Smooth muscle cell (in vitro differentiated cells): ENCODE data around the gene VSTM2B. TPM values are rescaled to one million over a fixed set of nuclear protein-coding genes. Genes with fewer than 3 reads are reported as not detected.

Source experiments
- DNase-seq: peaks from one replicate; lab custom pipeline; 2025; ENCODE audit not compliant: unreplicated experiment; lab: John Stamatoyannopoulos, UW
- H2AFZ ChIP-seq: fragments of 200-600 bp; sonication (generic); 2 replicates; pipeline ENCODE4 v1.6.0; 2016; ENCODE audit warnings: antibody characterized with exemption, low read depth, mild to moderate bottlenecking
- H3F3A ChIP-seq: fragments of 200-600 bp; sonication (generic); 2 replicates; pipeline ENCODE4 v1.6.0; 2017; ENCODE audit warnings: antibody characterized with exemption, low read depth
- H3K27ac ChIP-seq: fragments of 200-600 bp; sonication (generic); 2 replicates; pipeline ENCODE4 v1.5.1; 2016; ENCODE audit warnings: low read depth, mild to moderate bottlenecking
- H3K27me3 ChIP-seq: fragments of 200-600 bp; sonication (generic); 2 replicates; pipeline ENCODE4 v1.6.1; 2016; ENCODE audit warnings: low read depth, mild to moderate bottlenecking
- H3K36me3 ChIP-seq: fragments of 200-600 bp; sonication (generic); 2 replicates; pipeline ENCODE4 v1.5.1; 2016; ENCODE audit warnings: low read depth
- H3K4me1 ChIP-seq: fragments of 200-600 bp; sonication (generic); 2 replicates; pipeline ENCODE4 v1.5.1; 2016; ENCODE audit warnings: low read depth
- H3K4me2 ChIP-seq: fragments of 200-600 bp; sonication (generic); 2 replicates; pipeline ENCODE4 v1.6.0; 2016; ENCODE audit warnings: mild to moderate bottlenecking
- H3K4me3 ChIP-seq: fragments of 200-600 bp; sonication (generic); 2 replicates; pipeline ENCODE4 v1.5.1; 2016; ENCODE audit warnings: mild to moderate bottlenecking
- H3K79me2 ChIP-seq: fragments of 200-600 bp; sonication (generic); 2 replicates; pipeline ENCODE4 v1.6.0; 2016; ENCODE audit warnings: low read depth, mild to moderate bottlenecking
- H3K9ac ChIP-seq: fragments of 200-600 bp; sonication (generic); 2 replicates; pipeline ENCODE4 v1.6.0; 2016; ENCODE audit warnings: low read depth
- H3K9me3 ChIP-seq: fragments of 200-600 bp; sonication (generic); replicated peaks from 2 replicates; pipeline ENCODE4 v1.5.1; 2016; ENCODE audit warnings: low read depth
- H4K20me1 ChIP-seq: fragments of 200-600 bp; sonication (generic); 2 replicates; pipeline ENCODE4 v1.6.0; 2016; ENCODE audit warnings: low read depth
- WGBS: methylation state at CpG from one replicate; pipeline ENCODE4 v1.1.7; 2016; ENCODE audit warnings: low lambda C conversion rate; 5-methylcytosine and 5-hydroxymethylcytosine counted together
- polyA plus RNA-seq: library from polyadenylated mRNA; unstranded; fragments of >200 nt; fragmentation: Nextera tagmentation; extraction: Ambion mirVana; gene quantifications from 2 replicates; pipeline ENCODE4 v1.2.1, GENCODE V29; 2016
- total RNA-seq: library from RNA; depleted of rRNA; stranded (reverse); fragments of >200 nt; gene quantifications from 2 replicates; pipeline ENCODE4 v1.2.3, GENCODE V29; 2014
- TF ChIP-seq, protein P1 (sequence below): fragments of 200-600 bp; sonication (generic); IDR thresholded peaks from 2 replicates; pipeline ENCODE4 v1.5.1; 2017; ENCODE audit warnings: borderline replicate concordance, mild to moderate bottlenecking, antibody characterized with exemption; ENCODE audit not compliant: insufficient read depth, poor library complexity, severe bottlenecking

The VSTM2B gene
- total and polyA plus RNA-seq, 2 experiments from 2014 or later, result not detected

- H3K4me2 ChIP-seq, result no peak overlapping the region
- TF ChIP-seq, protein P1, sequence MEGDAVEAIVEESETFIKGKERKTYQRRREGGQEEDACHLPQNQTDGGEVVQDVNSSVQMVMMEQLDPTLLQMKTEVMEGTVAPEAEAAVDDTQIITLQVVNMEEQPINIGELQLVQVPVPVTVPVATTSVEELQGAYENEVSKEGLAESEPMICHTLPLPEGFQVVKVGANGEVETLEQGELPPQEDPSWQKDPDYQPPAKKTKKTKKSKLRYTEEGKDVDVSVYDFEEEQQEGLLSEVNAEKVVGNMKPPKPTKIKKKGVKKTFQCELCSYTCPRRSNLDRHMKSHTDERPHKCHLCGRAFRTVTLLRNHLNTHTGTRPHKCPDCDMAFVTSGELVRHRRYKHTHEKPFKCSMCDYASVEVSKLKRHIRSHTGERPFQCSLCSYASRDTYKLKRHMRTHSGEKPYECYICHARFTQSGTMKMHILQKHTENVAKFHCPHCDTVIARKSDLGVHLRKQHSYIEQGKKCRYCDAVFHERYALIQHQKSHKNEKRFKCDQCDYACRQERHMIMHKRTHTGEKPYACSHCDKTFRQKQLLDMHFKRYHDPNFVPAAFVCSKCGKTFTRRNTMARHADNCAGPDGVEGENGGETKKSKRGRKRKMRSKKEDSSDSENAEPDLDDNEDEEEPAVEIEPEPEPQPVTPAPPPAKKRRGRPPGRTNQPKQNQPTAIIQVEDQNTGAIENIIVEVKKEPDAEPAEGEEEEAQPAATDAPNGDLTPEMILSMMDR, result no peak
- WGBS, result 81% methylated on average over 9 of the region's 9 CpGs
- no peaks in the 10 kb centered on the region for H3K36me3 ChIP-seq
- no peaks in the 10 kb centered on the region for H3K79me2 ChIP-seq
- H3K27me3 ChIP-seq, result peaks cover 13% of the 10 kb centered on the region
- no peaks in the 10 kb centered on the region for H3K4me1 ChIP-seq
- no peak overlapping the region for H2AFZ ChIP-seq
- no peak overlapping the region for H3K27ac ChIP-seq
- H3K4me3 ChIP-seq, result no peak overlapping the region
- no peaks in the 10 kb centered on the region for H4K20me1 ChIP-seq
- no peaks in the 10 kb centered on the region for H3K9me3 ChIP-seq
- H3K9ac ChIP-seq, result no peak overlapping the region
- no peaks in the 10 kb centered on the region for H3F3A ChIP-seq
- DNase-seq, result no peak
Observed at GRCh38 chr19:29510701-29511265, 15.0 kb upstream of the VSTM2B start.

DNA sequence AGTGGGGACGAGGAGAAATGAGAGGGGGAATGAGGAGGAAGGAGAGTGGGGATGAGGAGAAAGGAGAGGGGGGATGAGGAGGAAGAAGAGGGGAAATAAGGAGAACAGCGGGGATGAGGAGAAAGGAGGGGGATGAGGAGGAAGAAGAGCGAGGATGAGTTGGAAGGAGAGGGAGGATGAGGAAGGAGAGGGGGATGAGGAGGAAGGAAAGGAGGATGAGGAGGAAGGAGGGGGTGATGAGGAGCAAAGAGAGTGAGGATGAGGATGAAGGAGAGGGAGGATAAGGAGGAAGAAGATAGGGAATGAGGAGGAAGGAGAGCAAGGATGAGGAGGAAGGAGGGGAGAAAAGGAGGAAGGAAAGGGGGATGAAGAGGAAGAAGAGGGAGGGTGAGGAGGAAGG lies 14.0 kb upstream of the VSTM2B start:
- no peak overlapping the region for H3K9ac ChIP-seq
- H3K4me2 ChIP-seq, result no peak overlapping the region
- no peaks in the 10 kb centered on the region for H3F3A ChIP-seq
- H3K4me1 ChIP-seq, result no peaks in the 10 kb centered on the region
- WGBS, result 73% methylated on average over 3 of the region's 3 CpGs
- no peaks in the 10 kb centered on the region for H3K9me3 ChIP-seq
- no peak overlapping the region for H2AFZ ChIP-seq
- no peak for DNase-seq
- no peaks in the 10 kb centered on the region for H3K36me3 ChIP-seq
- H3K27ac ChIP-seq, result no peak overlapping the region
- TF ChIP-seq, protein P1, result no peak
- peaks cover 13% of the 10 kb centered on the region for H3K27me3 ChIP-seq
- no peaks in the 10 kb centered on the region for H4K20me1 ChIP-seq
- no peaks in the 10 kb centered on the region for H3K79me2 ChIP-seq
- H3K4me3 ChIP-seq, result no peak overlapping the region

DNA sequence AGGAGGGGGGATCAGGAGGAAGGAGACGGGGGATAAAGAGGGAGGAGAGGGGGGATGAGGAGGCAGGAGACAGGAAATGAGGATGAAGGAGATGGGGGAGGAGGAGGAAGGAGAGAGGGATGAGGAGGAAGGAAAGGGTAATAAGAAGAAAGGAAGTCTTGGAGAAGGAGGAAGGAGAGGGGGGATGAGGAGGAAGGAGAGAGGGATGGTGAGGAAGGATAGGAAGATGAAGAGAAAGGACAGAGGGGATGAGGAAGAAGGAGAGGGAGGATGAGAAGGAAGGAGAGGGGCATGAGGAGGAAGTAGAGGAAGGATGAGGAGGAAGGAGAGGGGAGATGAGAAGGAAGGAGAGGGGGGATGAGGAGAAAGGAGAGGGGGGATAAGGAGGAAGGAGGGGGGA lies 13.0 kb upstream of the VSTM2B start:
- TF ChIP-seq, protein P1, result no peak
- H2AFZ ChIP-seq, result no peak overlapping the region
- no peaks in the 10 kb centered on the region for H3K9me3 ChIP-seq
- H3K27ac ChIP-seq, result no peak overlapping the region
- no peaks in the 10 kb centered on the region for H3K79me2 ChIP-seq
- H3F3A ChIP-seq, result no peaks in the 10 kb centered on the region
- no peaks in the 10 kb centered on the region for H3K4me1 ChIP-seq
- no peaks in the 10 kb centered on the region for H4K20me1 ChIP-seq
- no peak overlapping the region for H3K4me3 ChIP-seq
- H3K4me2 ChIP-seq, result no peak overlapping the region
- WGBS, result no CpG with 5 or more reads among the region's 1 CpG
- no peak overlapping the region for H3K9ac ChIP-seq
- H3K27me3 ChIP-seq, result peaks cover 14% of the 10 kb centered on the region
- no peak for DNase-seq
- no peaks in the 10 kb centered on the region for H3K36me3 ChIP-seq
